KOPT-K1 (cell line): Measurements from ENCODE around the gene MACROD2.

Experiments
- H3K27ac ChIP-seq: fragments of 200-600 bp; sonication (generic); 2 replicates; pipeline ENCODE4 v1.5.1; 2016; ENCODE audit warnings: antibody characterized with exemption, mild to moderate bottlenecking, low read depth, low read length; ENCODE audit not compliant: poor library complexity, severe bottlenecking
- H3K36me3 ChIP-seq: fragments of 200-600 bp; sonication (generic); 2 replicates; pipeline ENCODE4 v1.5.1; 2017; ENCODE audit warnings: antibody characterized with exemption, mild to moderate bottlenecking, low read length, moderate library complexity; ENCODE audit not compliant: insufficient read depth
- H3K9me3 ChIP-seq: fragments of 200-600 bp; sonication (generic); 2 replicates; pipeline ENCODE4 v1.5.1; 2017; ENCODE audit warnings: antibody characterized with exemption, low read length, mild to moderate bottlenecking; ENCODE audit not compliant: insufficient read depth, poor library complexity, severe bottlenecking

The MACROD2 gene

GRCh38 chr20:14792915-14793314 lies 797.6 kb downstream of the MACROD2 start:
- Histone ChIP-seq H3K36me3 (no peaks in the 10 kb centered on the region), H3K9me3 (no peaks in the 10 kb centered on the region), H3K27ac (no peak overlapping the region)

DNA sequence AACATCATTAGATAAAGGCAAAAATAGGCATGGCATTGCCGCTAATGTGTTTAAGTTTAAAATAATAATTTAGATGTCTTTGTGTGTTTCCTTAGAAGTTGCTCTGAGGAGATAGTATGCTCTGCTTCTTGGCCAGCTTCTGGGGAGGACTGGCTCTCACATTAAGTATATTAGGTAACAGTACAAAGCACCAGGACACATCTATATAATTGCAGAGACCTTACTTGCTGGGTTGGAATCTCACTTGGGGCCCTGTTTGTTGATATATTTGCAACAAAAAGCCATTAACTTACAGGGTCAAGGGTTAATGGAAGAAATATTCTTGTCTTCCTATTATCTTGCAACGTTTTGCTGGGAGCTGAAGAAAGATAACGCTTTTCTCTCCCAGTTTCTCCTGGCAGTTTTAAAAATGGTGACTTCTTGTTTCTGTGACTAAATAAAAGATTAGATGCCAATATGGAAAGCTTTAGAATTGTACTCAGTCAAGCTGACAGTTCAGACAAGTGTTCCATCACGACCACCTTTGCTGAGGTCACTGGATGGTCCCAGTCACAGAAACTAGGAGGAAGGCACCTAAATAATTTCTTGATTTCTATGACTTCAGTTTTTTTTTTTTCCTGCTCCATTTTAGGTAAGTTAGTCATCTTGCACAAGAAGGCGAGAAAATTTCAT lies 804.4 kb downstream of the MACROD2 start:
- Histone ChIP-seq H3K36me3 (no peaks in the 10 kb centered on the region), H3K9me3 (no peaks in the 10 kb centered on the region), H3K27ac (no peak overlapping the region)

- H3K9me3 ChIP-seq: no peaks in the 10 kb centered on the region
- no peak overlapping the region for H3K27ac ChIP-seq
- H3K36me3 ChIP-seq: no peaks in the 10 kb centered on the region
These were observed 805.5 kb downstream of the MACROD2 start for GRCh38 chr20:14800707-14801425.

GRCh38 chr20:14801591-14802325 lies 806.4 kb downstream of the MACROD2 start:
- Histone ChIP-seq H3K9me3 (no peaks in the 10 kb centered on the region), H3K36me3 (no peaks in the 10 kb centered on the region), H3K27ac (no peak overlapping the region)

GRCh38 chr20:14807224-14807623 lies 811.9 kb downstream of the MACROD2 start:
- no peaks in the 10 kb centered on the region for H3K36me3 ChIP-seq
- H3K9me3 ChIP-seq: peaks cover 8% of the 10 kb centered on the region
- H3K27ac ChIP-seq: no peak overlapping the region

GRCh38 chr20:14815340-14815739 lies 820.0 kb downstream of the MACROD2 start:
- H3K36me3 ChIP-seq: no peaks in the 10 kb centered on the region
- no peaks in the 10 kb centered on the region for H3K9me3 ChIP-seq
- H3K27ac ChIP-seq: no peak overlapping the region

DNA sequence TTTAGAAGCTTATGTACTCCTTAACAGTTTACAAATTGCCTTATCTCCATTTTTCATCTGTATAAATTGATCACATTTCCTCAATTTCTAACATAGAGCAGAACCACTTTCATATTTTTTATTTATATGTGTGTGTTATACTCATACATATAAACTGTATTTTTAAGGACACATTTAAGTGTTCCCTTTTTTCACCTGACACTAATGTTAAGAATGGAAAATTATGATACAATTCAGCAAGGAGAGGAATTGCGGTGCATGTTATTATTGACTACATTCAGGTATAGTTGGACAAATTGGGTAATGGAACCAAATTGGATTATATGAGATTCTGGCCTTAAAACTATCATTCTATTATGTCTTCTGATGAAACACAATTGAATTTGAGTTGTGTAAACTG lies 821.2 kb downstream of the MACROD2 start:
- H3K27ac ChIP-seq: no peak overlapping the region
- H3K9me3 ChIP-seq: no peaks in the 10 kb centered on the region
- H3K36me3 ChIP-seq: no peaks in the 10 kb centered on the region

- Histone ChIP-seq H3K36me3 (no peaks in the 10 kb centered on the region), H3K27ac (no peak overlapping the region), H3K9me3 (no peaks in the 10 kb centered on the region)
These were observed 821.8 kb downstream of the MACROD2 start for GRCh38 chr20:14817101-14817500.

GRCh38 chr20:14820771-14821170 lies 825.5 kb downstream of the MACROD2 start:
- H3K27ac ChIP-seq: no peak overlapping the region

GRCh38 chr20:14821251-14821650 lies 825.9 kb downstream of the MACROD2 start:
- Histone ChIP-seq H3K36me3 (no peaks in the 10 kb centered on the region), H3K27ac (no peak overlapping the region), H3K9me3 (no peaks in the 10 kb centered on the region)

More at GRCh38 chr20:14820771-14821170, 825.5 kb downstream of the MACROD2 start:
- no peaks in the 10 kb centered on the region for H3K9me3 ChIP-seq
- H3K36me3 ChIP-seq: no peaks in the 10 kb centered on the region

- H3K27ac ChIP-seq: no peak overlapping the region
- H3K36me3 ChIP-seq: no peaks in the 10 kb centered on the region
- no peaks in the 10 kb centered on the region for H3K9me3 ChIP-seq
These were observed 829.7 kb downstream of the MACROD2 start for GRCh38 chr20:14824996-14825395.

- no peak overlapping the region for H3K27ac ChIP-seq
- H3K36me3 ChIP-seq: no peaks in the 10 kb centered on the region
- H3K9me3 ChIP-seq: no peaks in the 10 kb centered on the region
These were observed 831.4 kb downstream of the MACROD2 start for GRCh38 chr20:14826543-14827313.

GRCh38 chr20:14828459-14828858 lies 833.1 kb downstream of the MACROD2 start:
- Histone ChIP-seq H3K36me3 (no peaks in the 10 kb centered on the region), H3K9me3 (no peaks in the 10 kb centered on the region)

GRCh38 chr20:14829906-14830305 lies 834.6 kb downstream of the MACROD2 start:
- Histone ChIP-seq H3K36me3 (no peaks in the 10 kb centered on the region), H3K9me3 (no peaks in the 10 kb centered on the region), H3K27ac (no peak overlapping the region)

More at GRCh38 chr20:14828459-14828858, 833.1 kb downstream of the MACROD2 start:
- H3K27ac ChIP-seq: no peak overlapping the region

GRCh38 chr20:14830466-14830865 lies 835.1 kb downstream of the MACROD2 start:
- H3K9me3 ChIP-seq: no peaks in the 10 kb centered on the region
- no peak overlapping the region for H3K27ac ChIP-seq
- no peaks in the 10 kb centered on the region for H3K36me3 ChIP-seq
